DND-41 (cell line): Measurements from ENCODE around the gene TGFB1.

Experiments used
- EZH2 ChIP-seq: IDR thresholded peaks from 3 replicates; pipeline ENCODE4 v1.6.1; 2012; ENCODE audit warnings: borderline replicate concordance, low read depth, mild to moderate bottlenecking, moderate library complexity, low read length, inconsistent platforms; ENCODE audit not compliant: severe bottlenecking
- TF ChIP-seq, protein P1 (sequence below): IDR thresholded peaks from 2 replicates; pipeline ENCODE4 v1.5.1; 2012; ENCODE audit warnings: borderline replicate concordance, low read length, moderate library complexity, mild to moderate bottlenecking; ENCODE audit not compliant: poor library complexity, severe bottlenecking; ENCODE audit errors: extremely low read depth

DNA sequence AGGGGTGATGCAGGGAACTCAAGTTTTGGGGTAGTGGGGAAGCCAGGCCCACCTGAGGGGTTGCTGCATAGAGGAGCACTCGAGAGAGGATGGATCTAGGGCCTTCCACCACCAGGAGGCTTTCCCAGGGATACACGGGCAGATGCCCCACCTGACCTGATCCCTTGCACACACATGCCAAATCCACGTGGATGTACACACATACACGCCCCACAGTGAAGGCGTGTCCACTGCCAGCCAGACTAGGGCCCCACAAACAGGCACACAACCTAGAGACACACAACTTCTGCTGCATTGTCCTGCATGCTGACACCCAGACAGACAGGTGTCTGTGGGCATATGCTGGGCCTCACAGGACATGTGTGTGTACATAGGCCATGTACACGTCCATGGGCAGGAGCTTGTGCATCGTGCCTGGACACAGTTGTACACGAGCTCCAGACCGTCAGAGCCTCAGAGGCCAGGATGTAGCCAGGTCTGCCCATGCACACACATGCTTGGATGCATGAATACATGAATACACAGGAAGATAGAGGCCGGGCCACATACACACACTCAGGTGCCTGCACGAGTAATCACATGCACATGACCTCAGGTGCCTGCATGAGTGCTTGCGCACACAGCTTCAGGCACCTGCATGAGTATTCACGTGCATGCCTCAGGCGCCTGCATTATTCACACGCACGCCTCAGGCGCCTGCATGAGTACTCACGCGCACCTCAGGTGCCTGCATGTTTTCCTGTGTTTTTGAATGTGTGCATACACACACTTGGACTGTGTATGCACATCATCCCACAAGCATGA is 34.8 kb downstream of the TGFB1 start:
- TF ChIP-seq, protein P1, sequence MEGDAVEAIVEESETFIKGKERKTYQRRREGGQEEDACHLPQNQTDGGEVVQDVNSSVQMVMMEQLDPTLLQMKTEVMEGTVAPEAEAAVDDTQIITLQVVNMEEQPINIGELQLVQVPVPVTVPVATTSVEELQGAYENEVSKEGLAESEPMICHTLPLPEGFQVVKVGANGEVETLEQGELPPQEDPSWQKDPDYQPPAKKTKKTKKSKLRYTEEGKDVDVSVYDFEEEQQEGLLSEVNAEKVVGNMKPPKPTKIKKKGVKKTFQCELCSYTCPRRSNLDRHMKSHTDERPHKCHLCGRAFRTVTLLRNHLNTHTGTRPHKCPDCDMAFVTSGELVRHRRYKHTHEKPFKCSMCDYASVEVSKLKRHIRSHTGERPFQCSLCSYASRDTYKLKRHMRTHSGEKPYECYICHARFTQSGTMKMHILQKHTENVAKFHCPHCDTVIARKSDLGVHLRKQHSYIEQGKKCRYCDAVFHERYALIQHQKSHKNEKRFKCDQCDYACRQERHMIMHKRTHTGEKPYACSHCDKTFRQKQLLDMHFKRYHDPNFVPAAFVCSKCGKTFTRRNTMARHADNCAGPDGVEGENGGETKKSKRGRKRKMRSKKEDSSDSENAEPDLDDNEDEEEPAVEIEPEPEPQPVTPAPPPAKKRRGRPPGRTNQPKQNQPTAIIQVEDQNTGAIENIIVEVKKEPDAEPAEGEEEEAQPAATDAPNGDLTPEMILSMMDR, result no peak
- no peak for TF ChIP-seq EZH2
